Urothelium cell line (cell line): ENCODE measurements around the gene CHRDL1.
A peak's percentile ranks its signal among the peaks of the same experiment; 100 is the strongest.
"Not testable (repeated sequence)": the region's sequence is repeated elsewhere in the genome, so short reads cannot be mapped to it uniquely, and the experiment has no call there.

Source experiments
- DNase-seq: peaks from one replicate; pipeline ENCODE4 v3.0.0; 2011; ENCODE audit warnings: low spot score, mixed read lengths
- FAIRE-seq: peaks from 2 replicates; lab custom pipeline; 2011; peaks lifted over from hg19 to GRCh38; lab: Jason Lieb, UNC

The CHRDL1 gene

DNA sequence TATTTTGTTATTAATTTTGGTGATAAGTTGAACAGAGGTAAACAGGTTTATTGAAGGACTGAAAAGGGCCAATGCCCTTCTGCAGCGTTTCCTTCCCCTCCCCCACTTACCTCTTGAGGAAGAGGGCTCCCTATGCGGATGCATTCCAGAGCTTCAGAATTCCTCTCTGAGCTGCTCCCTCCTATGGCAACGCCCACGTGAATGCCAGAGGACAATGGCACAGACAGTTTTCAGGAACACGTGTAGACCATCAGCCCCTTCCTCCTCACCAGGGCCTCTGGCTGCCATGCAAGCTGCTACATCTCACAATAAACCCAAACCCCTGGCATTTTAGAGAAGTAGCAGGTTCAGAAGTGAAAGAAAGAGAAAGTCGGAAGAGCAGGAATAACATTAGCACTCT, 127.9 kb downstream of the CHRDL1 start:
- DNase-seq (peak; percentile 18), FAIRE-seq (no peak)

DNA sequence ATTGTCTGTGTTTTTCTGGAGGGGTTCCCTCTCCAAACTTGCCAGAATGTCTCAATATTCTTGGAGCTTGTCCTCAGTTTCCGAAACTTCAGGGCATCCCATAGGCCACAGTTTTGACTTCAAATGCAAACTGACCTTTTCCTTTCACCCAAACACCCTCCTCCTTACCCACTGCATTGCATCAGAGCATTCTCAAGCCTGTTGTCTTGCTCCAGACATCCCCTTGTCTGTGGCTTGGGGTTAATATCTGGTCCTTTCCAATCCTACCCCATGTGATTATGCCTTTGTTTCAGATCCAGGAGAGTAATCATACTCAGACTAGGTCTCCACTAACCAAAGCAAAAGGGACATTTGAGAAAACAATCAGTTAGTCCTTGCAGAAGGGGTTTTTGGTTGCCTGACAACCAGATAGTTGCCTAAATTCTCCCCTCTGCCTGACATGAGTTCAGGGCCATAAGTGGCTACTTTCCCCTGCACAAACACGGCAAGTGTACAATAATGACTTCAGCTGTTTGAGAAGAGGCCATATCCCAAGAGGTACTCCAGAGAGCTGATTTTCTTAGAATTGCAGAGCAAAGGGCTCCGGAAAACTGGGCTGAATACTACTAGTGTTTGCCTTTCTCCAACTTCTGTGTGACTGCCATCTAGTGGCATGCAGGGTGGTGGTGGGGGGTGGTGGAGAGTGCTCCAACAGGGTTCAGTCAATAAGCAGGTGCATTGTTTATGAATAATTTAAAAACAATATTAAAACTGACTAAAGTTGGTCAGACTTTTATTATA, 130.2 kb downstream of the CHRDL1 start:
- FAIRE-seq (no peak), DNase-seq (no peak)

GRCh38 chrX:110657073-110657472, 138.5 kb downstream of the CHRDL1 start:
- no peak for FAIRE-seq

DNA sequence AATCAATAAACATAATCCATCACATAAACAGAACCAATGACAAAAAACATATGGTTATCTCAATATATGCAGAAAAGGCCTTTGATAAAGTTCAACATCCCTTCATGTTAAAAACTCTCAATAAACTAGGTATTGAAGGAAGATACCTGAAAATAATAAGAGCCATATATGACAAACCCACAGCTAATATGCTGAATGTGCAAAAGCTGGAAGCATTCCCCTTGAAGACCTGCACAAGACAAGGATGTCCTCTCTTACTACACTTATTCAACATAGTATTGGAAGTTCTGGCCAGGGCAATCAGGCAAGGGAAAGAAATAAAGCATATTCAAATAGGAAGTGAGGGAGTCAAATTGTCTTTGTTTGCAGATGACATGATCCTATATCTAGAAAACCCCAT, 141.3 kb downstream of the CHRDL1 start:
- FAIRE-seq, DNase-seq: not testable (repeated sequence)

More at GRCh38 chrX:110657073-110657472, 138.5 kb downstream of the CHRDL1 start:
- DNase-seq = no peak

DNA sequence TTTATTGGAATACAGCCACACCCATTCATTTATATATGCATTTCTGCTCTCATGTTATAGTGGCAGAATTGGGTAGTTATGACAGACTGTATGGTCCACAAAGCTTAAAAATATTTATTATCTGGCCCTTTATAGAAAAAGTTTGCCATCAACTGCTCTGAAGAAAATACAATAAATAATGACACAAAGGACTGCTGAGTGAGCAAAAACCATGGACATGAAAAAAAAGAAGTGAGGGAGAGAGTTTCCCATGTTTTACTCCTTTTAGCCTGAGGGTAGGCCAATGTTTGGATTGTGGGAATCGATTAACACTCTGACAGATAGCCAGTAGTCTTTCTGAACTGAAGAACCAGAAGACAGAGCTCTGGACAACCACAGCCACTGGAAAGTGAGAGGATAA, 149.2 kb downstream of the CHRDL1 start:
- no peak for FAIRE-seq

More for the DNA sequence above, 149.2 kb downstream of the CHRDL1 start:
- DNase-seq = no peak
